Vagina (tissue), 2 donors: ENCODE results near the gene MYL3. TPM values are rescaled to one million over a fixed set of nuclear protein-coding genes. Genes with fewer than 3 reads are reported as not detected.

ENCODE experiments used
- DNase-seq, 2 donors: peaks; one replicate each; pipeline ENCODE4 v3.0.0-alpha.2; 2017; ENCODE audit errors: extremely low spot score in 2 of 2
- H3K27ac ChIP-seq: fragments of 200-600 bp; sonication (generic); one replicate; pipeline ENCODE4 v1.5.1; 2019
- H3K27me3 ChIP-seq: fragments of 200-600 bp; sonication (generic); one replicate; pipeline ENCODE4 v1.5.1; 2019
- H3K36me3 ChIP-seq, 2 donors: fragments of 200-600 bp; sonication (generic); one replicate each; pipeline ENCODE4 v1.5.1; 2017 to 2019
- H3K4me1 ChIP-seq: fragments of 200-600 bp; sonication (generic); one replicate; pipeline ENCODE4 v1.5.1; 2019
- H3K4me3 ChIP-seq, 2 donors: fragments of 200-600 bp; sonication (generic); 1 replicate in 1 of 2; 2 replicates in 1 of 2; pipeline ENCODE4 v1.5.1; 2016 to 2019
- H3K9me3 ChIP-seq: fragments of 200-600 bp; sonication (generic); one replicate; pipeline ENCODE4 v1.5.1; 2019
- CTCF ChIP-seq, 3 experiments: fragments of 450-650 bp in 2 of 3; fragments of 200-600 bp in 1 of 3; sonication (generic) in 1 of 3; IDR thresholded peaks; one replicate each; pipeline ENCODE4 v1.5.1; 2017 to 2019; ENCODE audit warnings: antibody characterized with exemption in 3 of 3, mild to moderate bottlenecking in 2 of 3, moderate library complexity in 2 of 3
- POLR2A ChIP-seq, 2 donors: fragments of 450-650 bp; IDR thresholded peaks; one replicate each; pipeline ENCODE4 v1.6.1; 2017; ENCODE audit warnings: antibody characterized with exemption in 2 of 2, mild to moderate bottlenecking in 2 of 2, moderate library complexity in 2 of 2
- POLR2AphosphoS5 ChIP-seq, 2 donors: sonication (generic); formaldehyde crosslinking; IDR thresholded peaks; one replicate each; pipeline ENCODE4 v1.9.0; 2017; ENCODE audit warnings: antibody characterized with exemption in 2 of 2, mild to moderate bottlenecking in 2 of 2, low read depth in 1 of 2; ENCODE audit not compliant: insufficient read depth in 1 of 2
- intact Hi-C: fragments of 100-400 bp; cut with DNase I; formaldehyde crosslinking; loops from one replicate; pipeline ENCODE4 v1.15.1; 2023
- total RNA-seq: library from RNA; depleted of rRNA; stranded (reverse); fragments of >200 nt; gene quantifications from one replicate; pipeline ENCODE4 v1.2.3, GENCODE V29; 2016

MYL3 gene
- total RNA-seq, 1 donor from 2014 or later = not detected

- Histone ChIP-seq H3K4me1 (peaks cover 48% of the 10 kb centered on the region), H3K9me3 (no peaks in the 10 kb centered on the region), H3K27ac (no peak overlapping the region), H3K4me3 (no peak overlapping the region), H3K36me3 (no peaks in the 10 kb centered on the region), H3K27me3 (no peaks in the 10 kb centered on the region)
- TF ChIP-seq CTCF (IDR thresholded peaks at IDR 0.05) = no peak
- peak in 1 of 2 donors; percentile 9 for TF ChIP-seq POLR2AphosphoS5 (IDR thresholded peaks at IDR 0.05; ENCODE audit: insufficient read depth in 1 of 2, low read depth in 1 of 2)
- no peak for DNase-seq
- intact Hi-C loops = loop anchor here (5.0 kb wide), 1 partner anchor 189 kb away; no protein-coding TSS in a partner anchor
Measured at GRCh38 chr3:46896386-46896785, 33.1 kb upstream of the MYL3 start.

- H3K4me1 ChIP-seq = peaks cover 49% of the 10 kb centered on the region
- no peaks in the 10 kb centered on the region for H3K9me3 ChIP-seq
- intact Hi-C loops = loop anchor here (5.0 kb wide), 1 partner anchor 188 kb away; no protein-coding TSS in a partner anchor
- no peak for TF ChIP-seq POLR2A (IDR thresholded peaks at IDR 0.05)
- no peak for TF ChIP-seq CTCF (IDR thresholded peaks at IDR 0.05)
- no peak for TF ChIP-seq POLR2AphosphoS5 (IDR thresholded peaks at IDR 0.05; ENCODE audit: insufficient read depth in 1 of 2, low read depth in 1 of 2)
- H3K27me3 ChIP-seq = no peaks in the 10 kb centered on the region
- H3K4me3 ChIP-seq = no peak overlapping the region
- no peak for DNase-seq
- no peak overlapping the region for H3K27ac ChIP-seq
- no peaks in the 10 kb centered on the region for H3K36me3 ChIP-seq
Measured at GRCh38 chr3:46895761-46896160, 32.5 kb upstream of the MYL3 start.

- H3K4me3 ChIP-seq = no peak overlapping the region
- TF ChIP-seq POLR2A (IDR thresholded peaks at IDR 0.05) (no peak), POLR2AphosphoS5 (IDR thresholded peaks at IDR 0.05; ENCODE audit: insufficient read depth in 1 of 2, low read depth in 1 of 2) (peak in 1 of 2 donors; percentile 14), CTCF (IDR thresholded peaks at IDR 0.05) (peak; percentile 82 to 92 (median 84))
- intact Hi-C loops = loop anchor here (5.0 kb wide), 1 partner anchor 188 kb away; no protein-coding TSS in a partner anchor
- H3K36me3 ChIP-seq = no peaks in the 10 kb centered on the region
- DNase-seq = no peak
- H3K9me3 ChIP-seq = no peaks in the 10 kb centered on the region
- no peak overlapping the region for H3K27ac ChIP-seq
- peaks cover 49% of the 10 kb centered on the region for H3K4me1 ChIP-seq
- no peaks in the 10 kb centered on the region for H3K27me3 ChIP-seq
Measured at GRCh38 chr3:46895204-46895660, 32.0 kb upstream of the MYL3 start.

GRCh38 chr3:46894256-46894655 is 31.0 kb upstream of the MYL3 start:
- H3K36me3 ChIP-seq = no peaks in the 10 kb centered on the region
- no peak for DNase-seq
- intact Hi-C loops = no loop called here
- TF ChIP-seq POLR2AphosphoS5 (IDR thresholded peaks at IDR 0.05; ENCODE audit: insufficient read depth in 1 of 2, low read depth in 1 of 2) (no peak), POLR2A (IDR thresholded peaks at IDR 0.05) (no peak)
- H3K4me1 ChIP-seq = peaks cover 48% of the 10 kb centered on the region
- H3K27me3 ChIP-seq = no peaks in the 10 kb centered on the region
- H3K9me3 ChIP-seq = no peaks in the 10 kb centered on the region
- no peak overlapping the region for H3K27ac ChIP-seq
- H3K4me3 ChIP-seq = no peak overlapping the region

GRCh38 chr3:46893763-46894162 is 30.5 kb upstream of the MYL3 start:
- H3K27me3 ChIP-seq = no peaks in the 10 kb centered on the region
- intact Hi-C loops = no loop called here

More at GRCh38 chr3:46893763-46894162, 30.5 kb upstream of the MYL3 start:
- Histone ChIP-seq H3K9me3 (no peaks in the 10 kb centered on the region), H3K27ac (no peak overlapping the region), H3K4me3 (no peak overlapping the region), H3K36me3 (no peaks in the 10 kb centered on the region), H3K4me1 (peaks cover 43% of the 10 kb centered on the region)
- DNase-seq = no peak
- TF ChIP-seq POLR2A (IDR thresholded peaks at IDR 0.05) (no peak), POLR2AphosphoS5 (IDR thresholded peaks at IDR 0.05; ENCODE audit: insufficient read depth in 1 of 2, low read depth in 1 of 2) (no peak), CTCF (IDR thresholded peaks at IDR 0.05) (no peak)
